HG03095 (cell line): Measurements from ENCODE around the gene AATK.

Experiments
- ATAC-seq: cut with Tn5 transposase; IDR thresholded peaks from one replicate; pipeline ENCODE4 v1.9.1; 2021; ENCODE audit warnings: moderate library complexity; ENCODE audit not compliant: unreplicated experiment

The AATK gene

GRCh38 chr17:81181811-81182185 lies 15.8 kb upstream of the AATK start:
- ATAC-seq: no peak

- no peak for ATAC-seq
Measured at GRCh38 chr17:81180836-81181810, 15.1 kb upstream of the AATK start.

- no peak for ATAC-seq
Measured at GRCh38 chr17:81179861-81180260, 13.8 kb upstream of the AATK start.

DNA sequence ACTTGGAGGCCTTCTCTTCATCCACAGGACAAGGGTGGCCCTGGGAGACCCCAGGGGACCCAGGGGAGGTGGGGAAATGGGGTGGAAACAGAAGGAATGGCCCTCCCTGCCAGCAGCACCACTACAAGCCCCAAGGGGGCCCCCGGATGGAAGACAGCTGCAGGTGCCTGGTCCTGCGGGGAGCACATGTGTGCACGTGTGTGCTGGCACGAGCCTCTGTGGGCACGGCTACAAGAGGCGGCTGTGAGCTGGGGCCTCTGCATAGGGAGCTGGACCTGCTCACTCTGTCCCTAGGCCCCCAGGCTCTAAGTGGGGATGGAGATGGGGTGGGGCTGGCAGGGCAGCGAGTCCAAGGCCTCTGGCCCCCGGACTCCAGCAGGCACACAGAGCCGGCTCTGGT lies 13.2 kb upstream of the AATK start:
- no peak for ATAC-seq

DNA sequence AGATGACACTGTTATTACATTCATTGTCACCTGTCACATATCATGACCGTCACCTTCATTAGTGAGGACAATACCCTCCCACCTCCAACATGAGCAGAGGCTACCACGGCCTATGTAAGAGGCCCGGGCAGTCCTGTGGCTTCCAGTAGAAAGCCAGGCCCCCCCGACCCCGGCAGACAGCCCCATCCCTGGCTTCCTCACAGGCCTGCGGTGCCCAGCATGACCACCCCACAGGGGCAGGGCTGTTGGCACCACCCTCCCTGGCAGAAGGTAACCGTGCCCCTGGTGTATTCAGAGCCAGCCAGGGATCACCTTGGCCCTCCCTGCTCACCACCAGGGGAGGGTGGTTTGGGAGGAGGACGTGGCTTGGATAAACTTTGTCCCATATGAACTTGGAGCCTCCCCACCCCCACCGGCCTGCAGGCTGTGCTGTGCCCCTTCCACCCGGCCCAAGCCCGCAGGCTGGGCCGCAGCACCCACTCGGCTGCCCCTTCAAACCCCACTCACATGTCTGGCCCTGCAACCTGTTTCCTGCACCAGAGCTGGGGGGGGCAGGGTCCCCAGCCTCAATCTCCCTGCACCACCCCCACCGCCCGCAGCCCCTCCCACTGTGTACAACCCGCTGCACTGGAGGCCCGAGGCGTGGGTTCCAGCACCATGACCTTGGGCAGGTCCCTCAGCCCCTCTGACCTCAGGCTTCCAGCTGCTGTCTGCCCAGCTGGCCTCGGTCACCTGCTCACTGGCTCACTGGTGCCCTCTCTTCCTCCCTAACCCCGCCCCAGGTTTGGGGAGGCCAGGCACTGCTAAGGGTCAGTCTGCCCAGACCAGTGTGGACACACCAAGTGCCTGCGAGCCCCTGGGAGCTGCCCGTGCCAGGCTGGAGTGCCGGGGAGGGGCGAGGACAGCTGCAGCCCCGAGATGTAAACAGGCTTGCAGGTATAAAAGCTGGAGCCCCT lies 12.4 kb upstream of the AATK start:
- no peak for ATAC-seq

GRCh38 chr17:81176666-81177065 lies 10.6 kb upstream of the AATK start:
- ATAC-seq: no peak

GRCh38 chr17:81173762-81174155 lies 7.7 kb upstream of the AATK start:
- ATAC-seq: no peak

DNA sequence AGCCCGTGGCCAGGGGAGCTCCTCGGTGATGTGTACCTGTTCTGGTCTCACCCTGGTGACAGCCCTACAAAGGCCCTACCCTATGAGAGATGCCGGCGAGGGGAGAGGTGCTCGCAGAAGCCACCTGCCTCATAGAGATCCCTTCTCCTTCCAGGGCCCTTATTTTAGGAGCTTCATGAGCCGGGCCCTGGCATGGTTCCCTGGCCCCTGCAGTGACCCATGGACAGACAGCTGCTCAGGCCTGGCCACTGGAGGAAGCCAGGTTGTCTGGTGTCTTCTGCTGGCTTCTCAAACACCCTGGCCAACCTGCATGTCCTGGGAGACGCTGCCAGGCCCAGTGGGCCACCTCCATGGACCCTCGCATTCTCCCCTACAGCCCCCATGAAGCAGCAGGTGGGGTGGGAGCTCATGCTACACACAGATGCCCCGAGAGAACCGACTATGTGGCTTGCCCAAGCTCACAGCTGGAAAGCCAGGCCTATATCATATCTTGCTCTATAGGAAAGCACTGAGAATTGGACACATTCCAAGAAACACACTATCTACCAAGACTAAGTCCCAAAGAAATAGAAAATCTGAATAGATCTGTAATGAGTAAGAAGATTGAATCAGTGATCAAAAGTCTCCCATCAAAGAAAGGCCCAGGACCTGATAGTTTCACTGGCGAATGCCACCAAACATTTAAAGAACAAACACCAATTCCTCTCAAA lies 7.2 kb upstream of the AATK start:
- no peak for ATAC-seq

DNA sequence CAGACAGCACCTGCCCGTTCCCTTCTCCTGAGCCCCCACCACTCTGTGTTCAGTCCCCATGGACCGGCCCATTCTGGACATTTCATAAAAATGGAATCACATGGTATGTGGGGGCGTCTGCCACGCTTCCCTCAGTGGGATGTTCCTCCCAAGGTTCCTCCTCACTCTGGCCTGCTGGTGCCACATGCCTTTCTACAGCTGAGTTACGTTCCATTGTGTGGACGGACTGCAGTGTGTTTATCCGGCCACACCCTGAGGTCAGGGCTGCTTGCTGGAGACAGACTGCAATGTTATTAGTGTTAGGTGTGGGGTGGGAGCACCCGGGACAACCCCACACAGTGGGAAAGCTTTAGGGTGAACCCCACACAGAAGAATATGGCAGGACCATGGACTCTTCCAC lies 5.9 kb upstream of the AATK start:
- no peak for ATAC-seq

DNA sequence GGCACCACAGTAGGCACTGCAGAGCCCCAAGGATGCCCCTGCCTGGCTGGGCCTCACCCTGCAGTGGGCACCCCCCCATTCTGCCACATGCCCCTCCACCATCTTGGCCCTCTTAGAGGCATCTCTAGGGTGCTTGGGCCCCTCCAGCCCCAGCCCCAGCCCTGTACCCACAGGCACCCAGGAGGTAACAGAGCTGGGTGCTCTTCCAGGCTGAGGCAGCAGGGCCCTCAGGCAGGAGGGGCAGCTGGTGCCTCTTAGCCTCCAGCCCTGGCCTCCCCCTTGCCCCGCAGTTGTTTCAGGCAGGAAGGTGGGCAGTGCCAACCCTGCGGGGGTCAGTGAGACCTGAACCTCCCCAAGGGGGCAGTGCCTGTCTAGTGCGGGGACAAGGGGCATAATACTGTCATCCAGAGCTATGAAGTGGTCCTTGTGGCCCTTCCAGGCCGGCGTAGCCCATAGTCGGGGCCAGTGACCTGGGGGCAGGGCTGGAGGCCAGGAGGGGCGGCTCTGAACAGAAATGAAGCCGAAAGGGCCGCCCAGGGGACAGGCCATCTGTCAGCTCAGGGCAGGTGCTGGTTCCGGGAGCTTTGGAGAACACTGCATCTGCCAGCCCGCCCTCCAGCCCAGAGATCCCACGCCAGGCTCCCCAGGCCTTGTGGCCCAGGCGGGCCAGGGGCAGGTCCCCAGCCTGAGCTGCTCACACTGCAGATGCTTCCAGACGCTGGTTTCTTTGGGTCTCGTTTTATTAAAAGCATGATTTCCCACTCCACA lies 4.9 kb upstream of the AATK start:
- ATAC-seq: no peak

DNA sequence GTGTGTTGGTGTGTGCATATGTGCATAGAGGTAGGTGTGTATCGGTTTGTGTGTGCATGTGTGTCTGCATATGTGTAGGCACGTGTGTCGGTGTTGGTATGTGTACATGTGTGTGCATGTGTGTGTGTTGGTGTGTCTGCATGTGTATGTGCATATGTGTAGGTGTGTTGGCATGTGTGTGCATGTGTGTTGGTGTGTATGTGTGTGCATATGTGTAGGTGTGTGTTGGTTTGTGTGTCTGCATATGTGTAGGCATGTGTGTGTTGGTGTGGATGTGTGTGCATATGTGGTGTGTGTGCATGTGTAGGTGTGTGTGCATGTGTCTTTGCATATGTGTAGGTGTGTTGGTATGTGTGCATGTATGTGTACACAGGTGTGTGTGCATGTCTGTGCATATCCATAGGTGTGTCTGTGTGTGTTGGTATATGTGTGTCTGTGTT lies 3.9 kb upstream of the AATK start:
- ATAC-seq: no peak

DNA sequence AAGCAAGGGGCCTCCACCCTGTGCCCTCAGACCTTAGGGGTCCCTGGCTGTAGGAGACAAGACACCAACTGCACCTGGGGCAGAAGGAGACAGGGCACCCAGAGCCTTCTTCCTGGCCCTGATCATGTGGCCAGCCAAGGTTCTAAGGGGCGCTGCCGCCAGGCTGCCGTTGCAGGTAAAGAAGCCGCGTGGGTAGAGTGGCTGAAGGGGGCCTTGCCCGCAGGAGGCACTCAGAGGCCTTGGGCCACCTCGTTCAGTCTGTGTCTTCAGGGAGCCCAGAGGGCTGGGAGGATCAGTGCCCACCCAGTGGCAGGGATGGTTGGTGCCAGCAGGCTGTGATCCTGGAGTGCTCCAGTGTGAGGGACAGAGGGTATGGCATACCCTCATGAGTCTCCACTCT lies 1.6 kb upstream of the AATK start:
- no peak for ATAC-seq

- ATAC-seq: no peak
Measured at GRCh38 chr17:81167194-81167524, 1.1 kb upstream of the AATK start.

DNA sequence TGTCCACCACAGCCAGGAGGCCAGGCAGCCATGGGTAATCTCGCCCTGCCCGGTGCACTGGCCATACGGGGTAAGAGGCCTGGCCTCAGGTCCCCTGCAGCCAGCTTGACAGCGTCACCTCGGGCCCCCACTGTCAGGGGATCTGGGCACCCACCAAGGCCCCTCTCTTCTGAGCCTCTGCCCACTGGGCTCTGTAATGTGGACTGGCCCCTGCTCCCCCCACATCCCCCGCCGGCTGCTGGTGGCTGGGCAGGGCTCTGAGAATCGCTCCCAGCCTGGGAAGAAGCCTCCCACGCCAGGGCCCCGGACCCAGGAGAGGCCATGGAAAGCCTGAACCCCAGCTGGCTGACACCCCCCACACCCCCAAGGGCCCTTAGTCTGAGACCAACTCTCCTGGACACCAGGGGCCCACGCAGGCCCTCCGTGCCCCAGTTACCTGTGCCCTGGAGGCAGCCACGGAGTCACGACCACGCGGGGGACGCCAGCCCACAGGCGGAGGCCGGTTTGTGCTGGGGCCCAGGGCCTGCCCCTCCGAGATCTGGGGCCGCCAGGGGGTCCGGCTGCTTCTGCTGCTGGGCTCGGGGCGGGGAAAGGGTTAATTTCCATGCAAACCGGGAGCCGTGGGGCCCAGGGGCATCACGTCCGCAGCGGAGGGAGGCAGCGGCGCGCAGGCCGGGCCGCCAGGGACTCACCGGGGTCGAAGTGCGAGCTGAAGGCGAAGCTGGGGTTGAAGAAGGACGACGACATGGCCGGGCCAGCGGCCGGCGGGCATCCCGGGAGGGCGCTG lies 582 bp downstream of the AATK start, which contains the start of gene PVALEF:
PVALEF (plus strand) TSS at position 262 of the 787 bp plus-strand sequence. CDS start 15,720 bp downstream, outside the sequence.
- no peak for ATAC-seq

GRCh38 chr17:81164371-81165245 lies 1.4 kb downstream of the AATK start:
- ATAC-seq: no peak

- no peak for ATAC-seq
Measured at GRCh38 chr17:81163703-81164370, 2.2 kb downstream of the AATK start.

- ATAC-seq: no peak
Measured at GRCh38 chr17:81163051-81163695, 2.8 kb downstream of the AATK start.
